ENCODE measurements around the gene OMA1. TPM values are rescaled to one million over a fixed set of nuclear protein-coding genes. Genes with fewer than 3 reads are reported as not detected.

OMA1 gene
- total and polyA plus RNA-seq, 2 donors (not counting 1 experiment from before 2014, with no cell fraction given) = 14.6 to 47.1 TPM

GRCh38 chr1:58570094-58570493 lies 23.6 kb upstream of the OMA1 start:
- H4K20me1 ChIP-seq (ENCODE audit: control insufficient read depth, extremely low read depth, insufficient read depth, low read length) = no peaks in the 10 kb centered on the region
- no peak overlapping the region for H3K4me2 ChIP-seq (ENCODE audit: extremely low read depth, insufficient read depth, low read length)
- H2AFZ ChIP-seq (ENCODE audit: low read length) = no peak overlapping the region
- no peak for DNase-seq (ENCODE audit: low read depth in 2 of 2)
- peaks cover 10% of the 10 kb centered on the region for H3K27me3 ChIP-seq (ENCODE audit: control insufficient read depth, insufficient read depth, low read length)
- no peaks in the 10 kb centered on the region for H3K4me1 ChIP-seq (ENCODE audit: control insufficient read depth, extremely low read depth, insufficient read depth, low read length)
- no peaks in the 10 kb centered on the region for H3K9me3 ChIP-seq (ENCODE audit: control insufficient read depth, insufficient read depth, low read depth, low read length)
- H3K9ac ChIP-seq (ENCODE audit: insufficient read depth, low read length) = no peak overlapping the region
- no peaks in the 10 kb centered on the region for H3K36me3 ChIP-seq (ENCODE audit: control insufficient read depth, insufficient read depth, low read length)
- no peaks in the 10 kb centered on the region for H3K79me2 ChIP-seq (ENCODE audit: control insufficient read depth, insufficient read depth, low read length)
- H3K4me3 ChIP-seq (replicated peaks in 1 of 4; ENCODE audit: control extremely low read depth in 1 of 4, insufficient read depth in 1 of 4, low read depth in 3 of 4, low read length in 4 of 4) = no peak overlapping the region
- H3K27ac ChIP-seq (ENCODE audit: insufficient read depth, low read length) = no peak overlapping the region
- TF ChIP-seq EZH2 (IDR thresholded peaks at IDR 0.05; ENCODE audit: low read length, missing control alignments) = no peak
- no peak for TF ChIP-seq CTCF (conservative IDR thresholded peaks at IDR 0.05 in 1 of 2, IDR thresholded peaks at IDR 0.05 in 1 of 2; ENCODE audit: low read depth in 1 of 2, low read length in 2 of 2)

GRCh38 chr1:58568911-58569310 lies 22.4 kb upstream of the OMA1 start:
- H3K79me2 ChIP-seq (ENCODE audit: control insufficient read depth, insufficient read depth, low read length) = no peaks in the 10 kb centered on the region
- no peak overlapping the region for H3K4me2 ChIP-seq (ENCODE audit: extremely low read depth, insufficient read depth, low read length)
- TF ChIP-seq CTCF (conservative IDR thresholded peaks at IDR 0.05 in 1 of 2, IDR thresholded peaks at IDR 0.05 in 1 of 2; ENCODE audit: low read depth in 1 of 2, low read length in 2 of 2) (no peak), EZH2 (IDR thresholded peaks at IDR 0.05; ENCODE audit: low read length, missing control alignments) (no peak)
- H4K20me1 ChIP-seq (ENCODE audit: control insufficient read depth, extremely low read depth, insufficient read depth, low read length) = no peaks in the 10 kb centered on the region
- H3K4me3 ChIP-seq (replicated peaks in 1 of 4; ENCODE audit: control extremely low read depth in 1 of 4, insufficient read depth in 1 of 4, low read depth in 3 of 4, low read length in 4 of 4) = no peak overlapping the region
- no peaks in the 10 kb centered on the region for H3K4me1 ChIP-seq (ENCODE audit: control insufficient read depth, extremely low read depth, insufficient read depth, low read length)
- H3K36me3 ChIP-seq (ENCODE audit: control insufficient read depth, insufficient read depth, low read length) = no peaks in the 10 kb centered on the region
- H3K9me3 ChIP-seq (ENCODE audit: control insufficient read depth, insufficient read depth, low read depth, low read length) = no peaks in the 10 kb centered on the region
- no peak overlapping the region for H2AFZ ChIP-seq (ENCODE audit: low read length)
- H3K27me3 ChIP-seq (ENCODE audit: control insufficient read depth, insufficient read depth, low read length) = peaks cover 8% of the 10 kb centered on the region
- DNase-seq (ENCODE audit: low read depth in 2 of 2) = no peak
- H3K9ac ChIP-seq (ENCODE audit: insufficient read depth, low read length) = no peak overlapping the region
- no peak overlapping the region for H3K27ac ChIP-seq (ENCODE audit: insufficient read depth, low read length)

- Histone ChIP-seq H2AFZ (ENCODE audit: low read length) (no peak overlapping the region), H3K4me1 (ENCODE audit: control insufficient read depth, extremely low read depth, insufficient read depth, low read length) (no peaks in the 10 kb centered on the region), H3K27ac (ENCODE audit: insufficient read depth, low read length) (no peak overlapping the region), H3K4me2 (ENCODE audit: extremely low read depth, insufficient read depth, low read length) (no peak overlapping the region), H3K27me3 (ENCODE audit: control insufficient read depth, insufficient read depth, low read length) (peaks cover 4% of the 10 kb centered on the region), H3K4me3 (replicated peaks in 1 of 4; ENCODE audit: control extremely low read depth in 1 of 4, insufficient read depth in 1 of 4, low read depth in 3 of 4, low read length in 4 of 4) (no peak overlapping the region), H3K36me3 (ENCODE audit: control insufficient read depth, insufficient read depth, low read length) (no peaks in the 10 kb centered on the region), H3K9me3 (ENCODE audit: control insufficient read depth, insufficient read depth, low read depth, low read length) (no peaks in the 10 kb centered on the region), H4K20me1 (ENCODE audit: control insufficient read depth, extremely low read depth, insufficient read depth, low read length) (no peaks in the 10 kb centered on the region), H3K9ac (ENCODE audit: insufficient read depth, low read length) (no peak overlapping the region), H3K79me2 (ENCODE audit: control insufficient read depth, insufficient read depth, low read length) (no peaks in the 10 kb centered on the region)
- no peak for DNase-seq (ENCODE audit: low read depth in 2 of 2)
- TF ChIP-seq EZH2 (IDR thresholded peaks at IDR 0.05; ENCODE audit: low read length, missing control alignments) = no peak
- TF ChIP-seq CTCF (conservative IDR thresholded peaks at IDR 0.05 in 1 of 2, IDR thresholded peaks at IDR 0.05 in 1 of 2; ENCODE audit: low read depth in 1 of 2, low read length in 2 of 2) = no peak
Measured at GRCh38 chr1:58568271-58568860, 21.8 kb upstream of the OMA1 start.
